DMS114 treated with DMSO at 0.1 percent for 48 hours (cell line): ENCODE data around the gene VAV3.

Experiments
- DNase-seq: peaks from one replicate; lab custom pipeline; 2025; ENCODE audit not compliant: unreplicated experiment; lab: John Stamatoyannopoulos, UW

The VAV3 gene

GRCh38 chr1:107547363-107548155 is 417.4 kb downstream of the VAV3 start:
- DNase-seq: no peak

- no peak for DNase-seq
These were observed 418.4 kb downstream of the VAV3 start for GRCh38 chr1:107546576-107546975.

- no peak for DNase-seq
These were observed 419.1 kb downstream of the VAV3 start for GRCh38 chr1:107545879-107546278.

GRCh38 chr1:107545056-107545577 is 419.9 kb downstream of the VAV3 start:
- DNase-seq: no peak

GRCh38 chr1:107544285-107544684 is 420.7 kb downstream of the VAV3 start:
- DNase-seq: no peak

- no peak for DNase-seq
These were observed 423.6 kb downstream of the VAV3 start for GRCh38 chr1:107541412-107541811.

GRCh38 chr1:107538502-107538901 is 426.5 kb downstream of the VAV3 start:
- DNase-seq: no peak

- no peak for DNase-seq
These were observed 428.7 kb downstream of the VAV3 start for GRCh38 chr1:107536266-107536665.

- no peak for DNase-seq
These were observed 429.9 kb downstream of the VAV3 start for GRCh38 chr1:107535091-107535490.

GRCh38 chr1:107534632-107535031 is 430.3 kb downstream of the VAV3 start:
- no peak for DNase-seq

- no peak for DNase-seq
These were observed 431.5 kb downstream of the VAV3 start for GRCh38 chr1:107533436-107533835.

- no peak for DNase-seq
These were observed 432.7 kb downstream of the VAV3 start for GRCh38 chr1:107532318-107532717.

GRCh38 chr1:107531065-107531908 is 433.7 kb downstream of the VAV3 start:
- DNase-seq: no peak

GRCh38 chr1:107530543-107530942 is 434.4 kb downstream of the VAV3 start:
- no peak for DNase-seq

- DNase-seq: peak; percentile 24
These were observed 435.4 kb downstream of the VAV3 start for GRCh38 chr1:107529511-107530149.

GRCh38 chr1:107526524-107527198 is 438.3 kb downstream of the VAV3 start:
- no peak for DNase-seq

- DNase-seq: no peak
These were observed 439.0 kb downstream of the VAV3 start for GRCh38 chr1:107525961-107526360.

- no peak for DNase-seq
These were observed 439.8 kb downstream of the VAV3 start for GRCh38 chr1:107525145-107525544.

GRCh38 chr1:107524301-107524700 is 440.7 kb downstream of the VAV3 start:
- no peak for DNase-seq

- no peak for DNase-seq
These were observed 441.2 kb downstream of the VAV3 start for GRCh38 chr1:107523736-107524135.

- no peak for DNase-seq
These were observed 441.9 kb downstream of the VAV3 start for GRCh38 chr1:107523061-107523460.
